GM19438 (cell line): ENCODE results near the gene PPM1F.

Experiments
- ATAC-seq: cut with Tn5 transposase; IDR thresholded peaks from one replicate; pipeline ENCODE4 v1.9.1; 2021; ENCODE audit warnings: low read depth; ENCODE audit not compliant: unreplicated experiment

The PPM1F gene

DNA sequence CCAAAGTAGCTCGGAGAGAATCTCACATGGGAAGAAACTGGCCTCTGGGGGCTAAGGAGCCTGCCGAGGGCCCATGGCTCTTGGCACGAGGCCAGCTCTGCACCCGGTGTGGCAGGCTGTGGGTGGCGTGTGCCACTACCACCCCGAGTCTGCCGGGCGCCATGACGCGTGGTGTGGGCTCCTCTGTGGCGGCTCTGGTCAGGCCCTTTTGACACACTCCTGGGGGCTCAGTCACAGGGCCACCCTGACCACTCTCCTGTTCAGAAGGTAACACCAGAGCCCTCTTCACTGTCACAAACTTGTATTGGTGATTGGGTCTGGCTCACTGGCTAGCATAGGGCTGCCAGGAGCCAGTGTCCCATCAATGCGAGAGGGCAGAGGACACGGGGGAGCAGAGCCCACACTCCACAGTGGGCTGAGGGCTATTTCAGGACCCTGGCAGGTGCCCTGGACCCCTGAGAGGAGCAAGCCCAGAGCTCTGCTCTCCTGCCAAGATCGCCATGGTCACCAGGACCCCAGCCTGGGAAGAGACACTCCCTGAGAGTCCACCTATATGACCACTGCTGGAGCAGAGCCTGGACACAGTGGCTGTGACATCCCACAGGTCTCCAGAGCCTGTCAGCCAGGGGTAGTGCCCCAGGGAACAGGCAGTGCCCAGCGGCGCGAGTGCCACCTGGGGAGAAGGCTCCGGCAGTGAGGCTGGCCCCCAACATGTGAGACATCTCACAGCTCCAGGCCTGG, 8.6 kb upstream of the PPM1F start:
- no peak for ATAC-seq

DNA sequence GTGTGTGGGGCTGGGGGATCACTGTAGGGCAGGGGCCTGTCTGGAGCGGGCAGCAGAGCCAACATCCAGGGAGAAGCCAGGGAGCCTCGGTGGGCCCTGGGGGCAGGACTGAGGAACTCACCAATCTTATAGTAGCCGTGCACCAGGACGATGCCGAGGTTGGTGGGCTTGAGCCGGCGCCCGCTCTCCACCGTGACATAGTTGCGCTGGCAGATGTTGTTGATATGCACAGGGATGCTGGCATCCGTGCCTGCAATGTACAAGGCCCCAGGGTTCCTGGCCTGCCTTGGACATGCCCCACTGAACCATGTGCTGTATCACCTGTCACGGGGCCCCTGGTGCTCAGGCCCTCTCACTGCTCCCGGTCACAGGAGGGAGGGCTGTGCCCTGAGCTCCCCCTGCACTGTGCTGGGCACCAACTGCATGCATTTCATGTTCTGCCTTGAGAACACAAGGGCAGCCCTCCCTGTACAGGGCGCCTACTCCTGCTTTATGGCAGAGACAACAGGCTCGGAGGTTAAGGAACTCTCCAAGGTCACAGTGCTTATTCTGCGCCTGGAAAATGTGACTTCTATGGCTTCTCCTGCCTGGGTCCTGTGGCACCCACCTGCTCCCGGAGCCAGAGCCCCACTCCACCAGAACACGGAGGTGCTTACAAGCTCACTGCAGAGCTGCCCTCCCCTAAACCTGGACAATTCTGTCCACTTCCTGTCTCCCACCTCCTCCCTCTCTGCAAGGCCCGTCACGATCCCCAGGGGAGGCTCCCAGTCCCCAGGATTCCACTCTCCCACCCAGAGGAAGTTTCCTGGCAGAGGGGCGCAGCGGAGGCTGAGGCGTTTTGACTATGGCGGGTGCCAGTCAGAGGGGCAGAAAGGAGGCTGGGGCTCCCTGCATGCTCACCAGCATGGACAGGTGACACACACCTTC, 7.8 kb upstream of the PPM1F start:
- ATAC-seq = no peak

DNA sequence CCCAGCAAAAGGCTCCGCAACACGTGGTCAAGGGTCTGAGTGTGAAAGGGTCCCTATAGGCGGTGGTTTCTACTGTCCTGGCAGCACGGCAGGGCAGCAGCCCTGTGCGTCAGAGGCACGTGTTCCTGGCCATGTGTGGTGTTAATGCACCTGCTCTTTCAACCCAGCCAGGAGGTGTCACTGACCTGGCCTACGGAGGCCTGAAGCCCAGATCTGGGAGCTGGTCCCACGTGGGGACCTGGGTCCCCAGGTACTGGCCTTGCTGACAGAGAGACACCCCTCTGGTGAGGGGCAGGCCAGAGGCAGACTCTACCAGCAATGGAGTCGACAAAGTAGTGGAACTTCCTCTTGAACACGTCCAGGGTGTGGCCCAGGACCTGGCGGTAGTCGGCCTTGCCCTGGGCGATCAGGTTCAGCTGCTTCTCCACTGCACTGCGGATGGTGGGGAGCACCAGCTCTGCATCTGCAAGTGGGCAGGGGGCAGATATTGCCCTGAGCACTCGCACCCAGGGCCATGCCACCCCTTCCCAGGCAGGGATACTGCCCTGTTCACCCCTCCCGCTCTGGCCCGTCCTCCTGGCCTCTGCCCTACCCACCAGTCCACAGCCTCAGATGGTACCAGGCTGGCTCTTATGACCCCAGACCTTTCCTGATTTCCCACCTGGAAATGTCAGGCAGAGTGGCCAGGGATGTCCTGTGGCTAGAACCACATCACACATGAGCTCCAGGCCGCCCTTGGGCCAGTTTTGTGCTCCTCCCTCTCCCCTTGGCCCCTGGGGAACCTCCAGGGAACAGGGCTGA, 6.8 kb upstream of the PPM1F start:
- no peak for ATAC-seq

DNA sequence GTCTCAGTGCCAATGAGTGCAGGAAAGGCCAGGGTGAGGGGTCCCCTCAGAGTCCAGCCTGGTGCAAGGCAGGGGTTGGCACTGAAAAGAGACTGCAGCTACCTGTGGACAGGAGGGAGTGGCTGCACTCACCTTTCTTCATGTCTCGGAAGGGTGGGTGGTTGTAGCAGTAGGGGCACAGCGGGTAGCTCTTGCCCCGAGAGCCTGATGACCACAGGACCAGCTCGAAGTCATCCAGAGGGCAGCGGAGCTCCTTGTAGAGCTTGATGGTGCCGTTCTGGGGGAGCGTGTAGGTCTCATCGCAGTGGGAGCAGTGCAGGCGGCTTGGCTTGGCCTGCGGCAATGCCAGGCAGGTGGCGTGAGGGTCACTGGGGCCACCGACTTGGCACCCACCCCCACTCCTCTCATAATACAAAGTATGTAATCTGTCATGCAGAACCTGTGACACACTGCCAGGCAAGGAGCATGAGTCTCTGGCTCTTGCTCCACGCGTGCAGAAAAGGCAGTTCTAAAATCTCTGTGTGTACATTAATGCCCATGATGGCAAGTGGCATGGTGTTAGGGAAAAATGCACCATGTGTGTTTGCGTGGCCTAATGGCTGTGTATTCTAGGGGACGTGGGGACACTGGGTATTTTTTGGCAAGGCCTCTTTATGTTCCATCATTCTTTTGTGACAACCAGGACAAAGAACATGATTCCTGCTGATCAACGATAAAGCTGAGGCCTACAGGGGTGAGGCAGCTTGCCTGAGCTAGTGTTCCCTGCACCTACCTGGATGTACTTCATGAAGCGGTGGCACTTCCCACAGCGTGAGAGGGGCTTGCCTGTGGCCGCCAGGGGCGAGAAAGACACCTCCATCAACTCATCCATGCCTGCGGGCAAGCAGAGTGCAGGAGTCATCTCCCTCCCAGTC, 6.0 kb upstream of the PPM1F start:
- no peak for ATAC-seq

DNA sequence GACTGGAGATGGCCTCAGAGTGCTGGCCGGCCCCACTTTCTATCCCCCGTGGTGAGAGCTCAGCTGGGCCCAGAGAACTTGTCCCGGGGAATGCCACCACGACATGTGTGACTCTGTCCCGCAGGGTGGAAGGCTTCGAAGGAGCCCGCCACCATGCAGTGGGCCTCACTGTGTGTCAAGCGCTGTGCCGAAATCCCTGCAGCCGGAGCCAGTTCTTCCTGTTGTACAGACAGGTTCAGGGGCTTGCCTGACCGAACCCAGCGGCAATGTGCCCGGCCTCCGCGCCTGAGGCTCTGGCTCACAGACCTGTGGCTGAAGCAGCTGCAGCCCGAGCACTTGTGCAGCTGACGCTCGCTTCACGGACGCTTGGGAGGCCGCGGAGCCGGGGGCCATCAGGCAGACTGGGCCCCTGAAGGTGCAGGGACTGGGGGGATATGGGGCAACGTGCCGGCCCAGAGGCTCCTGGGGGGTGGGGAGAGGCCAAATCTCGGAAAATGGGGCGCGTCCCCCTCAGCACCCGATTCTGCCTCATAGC, 650 bp downstream of the PPM1F start:
- ATAC-seq = no peak

DNA sequence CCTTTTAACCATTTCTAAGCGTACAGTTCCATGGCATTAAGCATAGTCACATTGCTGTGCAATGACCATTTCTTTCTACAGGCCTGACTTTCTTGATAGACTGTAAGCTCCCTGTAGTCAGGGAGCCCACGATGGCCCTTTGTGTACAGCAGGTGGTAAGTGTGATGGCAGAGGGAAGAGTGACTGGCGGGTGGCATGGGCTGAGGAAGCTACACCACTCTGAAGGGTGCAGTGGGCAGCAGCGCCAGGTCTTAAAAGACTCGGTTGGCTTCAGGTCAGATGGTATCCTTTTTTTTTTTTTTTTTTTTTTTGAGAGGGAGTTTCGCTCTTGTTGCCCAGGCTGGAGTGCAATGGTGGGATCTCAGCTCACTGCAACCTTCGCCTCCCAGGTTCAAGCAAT, 1.6 kb downstream of the PPM1F start:
- no peak for ATAC-seq

DNA sequence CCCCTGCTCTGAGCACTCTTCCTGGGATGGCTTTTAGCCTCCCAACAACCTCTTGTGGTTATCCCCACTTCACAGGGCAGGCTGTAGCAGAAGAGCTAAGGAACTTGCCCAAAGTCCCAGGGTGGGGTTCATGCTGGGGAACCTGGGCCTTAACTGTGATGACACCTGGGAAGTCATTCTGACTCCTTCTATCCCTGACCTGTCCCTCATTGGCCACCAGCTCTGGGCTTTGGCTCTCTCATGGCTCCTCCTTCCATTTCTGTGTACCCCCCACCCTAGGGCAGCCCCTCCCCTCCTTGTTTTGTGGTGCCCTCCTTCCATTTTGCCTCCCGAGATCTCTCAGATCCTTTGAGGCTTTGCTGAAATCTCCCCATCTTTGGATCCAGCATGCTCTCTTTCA, 2.7 kb downstream of the PPM1F start:
- ATAC-seq = no peak

DNA sequence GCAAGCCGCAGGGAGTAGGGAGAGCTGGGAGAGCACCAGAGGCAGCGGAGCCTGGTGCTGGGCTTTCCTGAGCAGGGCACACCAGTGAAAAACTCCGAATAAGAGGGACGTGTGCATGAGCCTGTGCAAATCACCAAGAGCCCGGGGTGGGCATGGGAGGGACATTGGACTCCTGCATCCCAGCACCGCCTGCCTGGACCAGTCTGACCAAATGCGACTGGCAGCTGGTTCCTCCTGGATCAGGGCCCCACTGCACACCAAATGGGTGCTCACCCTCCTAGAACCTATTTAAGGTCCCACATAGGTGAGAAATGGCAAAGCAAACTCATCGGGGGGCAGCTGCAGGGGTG, 3.1 kb downstream of the PPM1F start:
- no peak for ATAC-seq

DNA sequence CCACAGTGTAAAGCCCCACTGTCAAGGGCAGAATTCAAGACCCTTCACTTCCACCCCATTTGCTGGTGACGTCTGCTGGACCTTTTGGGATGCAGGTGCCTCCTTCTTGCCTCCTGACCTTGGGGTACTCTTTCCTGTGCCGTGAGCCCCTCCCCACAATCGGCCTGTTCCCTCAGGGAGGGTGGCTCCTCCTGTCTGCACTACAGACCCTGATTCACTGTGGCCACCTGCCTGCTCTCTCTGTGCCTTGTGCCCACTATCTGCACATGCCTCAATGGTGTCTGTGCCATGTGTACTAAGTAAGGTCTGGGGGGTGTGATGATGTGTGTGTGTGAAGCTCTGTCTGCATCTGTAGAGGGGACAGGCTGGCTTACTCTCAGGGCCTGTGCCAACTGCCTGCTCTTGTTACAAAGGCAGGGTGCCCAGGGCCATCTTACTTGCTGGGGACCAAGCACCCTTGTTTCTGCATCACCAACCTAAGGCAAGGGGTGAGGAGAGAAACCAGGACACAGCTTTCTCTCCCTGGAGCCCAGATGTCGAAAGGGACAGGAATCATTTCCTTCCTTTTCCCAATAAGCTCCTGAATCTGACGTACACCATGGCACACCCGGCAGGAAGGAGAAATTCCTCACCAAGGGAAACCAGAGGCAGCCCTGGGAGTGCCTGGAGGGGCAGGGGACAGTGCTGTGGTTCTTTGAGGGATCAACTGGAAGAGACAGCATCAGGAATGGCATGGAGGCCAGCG, 3.7 kb downstream of the PPM1F start:
- ATAC-seq = no peak

DNA sequence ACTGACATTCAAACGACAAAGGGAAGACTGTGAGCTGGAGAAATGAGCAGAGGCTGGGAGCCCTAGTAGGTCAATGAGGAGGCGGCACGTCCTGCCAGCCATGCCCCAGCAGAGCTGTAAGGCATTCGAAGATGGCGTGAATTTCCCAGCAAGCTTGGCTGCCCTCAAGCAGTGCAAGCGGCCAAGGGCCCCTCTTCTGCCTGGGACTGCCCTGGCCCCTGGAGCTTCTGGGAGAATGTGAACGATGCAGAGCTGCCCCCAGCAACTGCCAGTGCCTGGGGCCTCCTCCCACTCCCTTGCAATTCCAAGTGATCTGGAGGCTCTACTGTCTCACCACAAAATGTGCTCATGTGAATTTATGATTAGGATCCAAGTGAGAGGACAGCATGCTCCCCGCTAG, 4.3 kb downstream of the PPM1F start:
- no peak for ATAC-seq

DNA sequence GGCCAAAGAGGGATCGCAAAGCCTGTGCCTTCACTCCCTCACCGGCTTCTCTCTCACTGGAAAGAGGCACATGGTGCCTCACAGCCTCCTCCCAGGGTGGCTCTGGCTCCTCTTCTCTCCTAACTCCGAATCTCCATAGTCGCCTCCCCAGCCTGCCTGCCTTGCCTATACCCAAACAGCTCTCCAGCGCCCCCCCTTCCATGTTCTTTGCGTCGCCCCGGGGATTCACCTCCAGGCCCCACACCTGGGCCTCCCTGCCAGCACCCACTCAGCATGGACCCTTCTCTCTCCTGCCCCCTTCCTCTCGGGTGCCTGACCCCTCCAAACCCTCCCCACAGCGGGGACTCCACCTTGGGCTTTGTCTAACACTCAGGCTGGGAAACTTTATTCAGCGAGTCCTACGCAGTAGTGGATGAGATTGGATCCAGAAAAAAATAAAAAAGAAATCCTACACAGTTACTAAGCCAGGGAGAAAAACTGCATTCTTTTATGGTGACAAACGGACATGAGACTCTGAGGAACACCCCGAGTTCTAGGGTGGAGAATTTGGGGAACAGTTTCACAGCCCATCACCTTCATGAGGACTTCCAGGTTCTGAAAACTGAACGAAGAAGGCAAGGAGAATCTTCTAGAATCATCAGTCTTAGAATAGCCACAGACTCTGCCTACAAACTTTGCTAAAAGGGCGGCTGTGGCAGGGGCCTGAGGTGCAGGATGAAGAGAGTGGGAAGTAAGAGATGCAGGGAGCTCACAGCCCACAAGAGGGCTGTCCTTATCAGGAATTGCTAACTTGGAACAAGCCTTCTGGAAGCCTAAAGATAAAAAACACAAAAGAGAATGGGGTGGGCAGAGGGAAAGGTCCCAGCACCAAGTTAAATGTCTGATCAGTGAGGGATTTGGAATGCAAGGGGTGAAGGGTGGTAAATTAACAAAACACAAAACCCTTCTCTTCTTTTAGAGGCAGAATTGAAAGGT, 5.3 kb downstream of the PPM1F start:
- no peak for ATAC-seq

DNA sequence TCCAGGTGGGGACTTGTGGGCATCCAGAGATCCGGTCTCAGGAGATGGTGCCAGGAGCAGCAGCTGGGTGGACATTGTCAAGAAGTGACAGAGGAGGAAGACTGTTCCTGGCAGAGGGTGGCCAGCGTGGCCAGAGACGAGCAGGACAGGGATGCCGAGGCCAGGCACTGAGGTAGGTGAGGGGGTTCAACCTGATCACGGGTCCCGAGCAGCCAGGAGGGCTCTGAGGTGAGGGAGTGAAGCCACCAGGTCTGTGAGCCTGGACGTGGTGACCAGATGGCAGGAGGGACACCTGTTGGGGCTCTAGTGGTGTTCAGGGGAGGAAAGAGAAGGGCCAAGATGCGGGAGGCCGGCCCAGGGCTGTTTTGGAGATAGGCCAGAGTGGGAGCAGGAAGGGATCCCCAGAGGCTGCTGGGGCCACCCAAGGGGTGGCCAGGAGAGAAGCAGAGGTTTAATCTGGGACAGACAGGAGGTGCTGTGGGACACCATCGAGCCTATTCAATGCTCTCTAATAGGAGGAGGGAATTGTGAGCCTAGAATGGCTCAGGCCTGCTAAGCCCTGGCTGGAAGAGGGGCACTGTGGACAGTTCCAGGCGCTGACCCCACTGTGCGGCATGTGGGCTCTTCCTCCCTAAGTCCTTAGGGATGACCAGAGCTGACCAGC, 6.3 kb downstream of the PPM1F start:
- no peak for ATAC-seq

DNA sequence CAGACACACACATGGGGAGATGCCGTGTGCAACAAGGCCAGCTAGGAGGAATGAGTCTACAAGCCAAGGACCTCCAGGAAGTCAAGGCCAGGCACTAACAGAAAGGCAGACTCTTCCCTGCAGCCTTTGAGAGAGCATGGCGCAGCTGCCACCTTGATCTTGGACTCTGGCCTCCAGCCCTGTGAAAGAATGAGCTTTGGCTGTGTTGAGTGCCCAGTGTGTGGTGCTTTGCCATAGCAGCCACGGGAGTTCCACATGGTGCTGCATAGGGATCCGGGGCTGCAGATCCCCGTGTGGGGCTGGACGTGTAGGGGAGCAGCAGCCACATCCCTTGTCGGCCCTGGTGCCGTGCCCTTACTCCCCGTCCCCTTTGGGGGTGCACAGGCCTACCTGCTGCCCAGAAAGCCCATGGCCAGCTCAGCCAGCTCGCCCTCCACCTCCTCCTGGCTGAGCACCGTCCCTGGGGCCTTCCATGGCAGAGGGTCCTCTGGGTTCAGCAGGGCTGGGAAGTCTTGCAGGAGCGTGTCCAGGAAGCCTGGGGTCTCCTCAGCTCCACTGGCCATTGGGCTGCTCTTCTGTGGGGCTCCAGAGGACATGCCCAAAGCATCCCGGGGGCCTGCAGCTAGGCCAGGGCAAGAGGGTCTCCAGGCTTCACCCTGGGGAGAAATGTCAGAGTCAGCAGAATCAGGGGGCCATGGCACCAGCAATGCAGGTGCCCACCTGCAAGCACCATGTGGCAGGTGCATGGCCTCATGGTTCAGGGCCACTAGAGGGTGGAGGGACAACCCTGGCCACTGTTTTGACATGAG, 7.0 kb downstream of the PPM1F start:
- ATAC-seq = no peak

DNA sequence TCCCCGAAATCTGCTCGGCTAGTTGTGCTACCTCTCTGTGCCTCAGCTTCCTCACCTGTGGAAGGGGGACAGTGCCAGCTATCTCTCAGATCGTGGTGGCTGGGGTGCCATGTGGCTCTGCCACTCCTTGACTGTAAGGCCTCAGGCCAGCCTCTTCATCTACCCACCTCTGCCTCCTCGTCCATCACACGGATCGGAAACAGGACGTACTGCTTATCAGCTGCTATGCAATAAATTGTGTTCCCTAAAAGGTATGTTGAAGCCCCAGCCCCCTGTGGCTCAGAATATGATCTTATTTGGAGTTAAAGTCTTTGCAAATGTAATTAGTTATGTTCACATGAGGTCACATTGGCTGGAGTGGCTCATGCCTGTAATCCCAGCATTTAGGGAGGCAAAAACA, 7.8 kb downstream of the PPM1F start:
- no peak for ATAC-seq

DNA sequence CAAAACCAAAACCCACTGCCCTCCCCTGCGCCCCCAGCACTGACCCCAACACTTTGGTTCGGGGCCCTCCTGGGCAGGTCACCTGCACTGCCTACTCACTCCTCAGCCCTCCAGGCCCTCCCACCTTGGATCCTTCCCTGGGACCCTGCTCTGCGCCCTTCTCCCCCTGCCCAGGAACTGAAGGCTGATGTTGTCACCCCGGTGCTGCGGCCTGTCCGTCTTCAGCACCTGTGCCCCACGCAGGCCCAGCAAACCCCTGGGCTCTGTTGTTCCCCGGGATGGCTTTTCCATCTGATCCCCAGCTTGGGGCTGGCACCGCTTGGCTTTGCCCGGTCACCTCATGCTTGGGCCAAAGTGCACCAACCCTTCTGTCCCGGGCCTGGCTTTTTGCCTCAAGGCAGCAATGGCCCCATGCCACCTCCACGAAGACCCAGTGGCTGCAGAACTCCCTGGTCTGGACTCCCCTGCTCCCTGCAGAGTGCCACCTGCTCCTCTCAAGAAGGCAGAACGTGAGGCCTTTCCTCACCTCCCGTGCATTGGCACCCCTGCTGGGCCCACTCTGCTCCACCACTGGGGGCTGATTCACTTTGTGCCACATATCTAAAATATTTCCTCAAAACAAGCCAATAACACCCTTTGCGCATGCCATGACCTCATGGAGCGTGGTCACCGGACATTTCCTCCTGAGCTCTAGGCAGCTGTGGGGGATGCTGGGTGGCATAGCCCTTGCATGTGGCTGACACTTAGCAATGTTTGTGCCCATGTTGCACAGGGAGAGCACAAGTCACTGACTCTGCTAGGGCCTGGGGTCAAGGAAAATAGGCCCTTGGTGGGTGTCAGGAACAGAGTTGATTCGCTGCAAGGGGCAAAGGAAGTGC, 8.8 kb downstream of the PPM1F start:
- ATAC-seq = no peak
